Stimulated activated naive B cell treated with anti-CD40 and anti-IgM and Interleukin-4, amounts not matched to agents 10 μg/mL and 1 μg/mL and 100 μg/mL, for 72 hours (primary cell): Measurements from ENCODE around the gene ASZ1.

ENCODE experiments used
- ATAC-seq, 2 donors: fragments of 150-1000 bp; cut with Tn5 transposase; replicated peaks; 2 replicates each; pipeline ENCODE4 v1.10.0; 2021; ENCODE audit warnings: moderate library complexity in 1 of 2
- DNase-seq: peaks from one replicate; pipeline ENCODE4 v3.0.0; 2021
- H3K27ac Mint-ChIP-seq: one replicate; pipeline ENCODE4 v1.8.0; 2022; ENCODE audit warnings: mild to moderate bottlenecking, mixed read lengths
- H3K27me3 Mint-ChIP-seq, 2 donors: one replicate each; pipeline ENCODE4 v1.8.0; 2022; ENCODE audit warnings: mixed read lengths in 2 of 2
- H3K36me3 Mint-ChIP-seq, 2 donors: one replicate each; pipeline ENCODE4 v1.8.0; 2022; ENCODE audit warnings: mixed read lengths in 2 of 2, mild to moderate bottlenecking in 1 of 2
- H3K4me1 Mint-ChIP-seq, 2 donors: one replicate each; pipeline ENCODE4 v1.8.0; 2022; ENCODE audit warnings: mixed read lengths in 2 of 2, mild to moderate bottlenecking in 1 of 2
- H3K4me3 Mint-ChIP-seq, 2 donors: one replicate each; pipeline ENCODE4 v1.8.0; 2022; ENCODE audit warnings: mild to moderate bottlenecking in 2 of 2, mixed read lengths in 2 of 2, moderate library complexity in 1 of 2
- H3K9me3 Mint-ChIP-seq, 2 donors: one replicate each; pipeline ENCODE4 v1.8.0; 2022; ENCODE audit warnings: mixed read lengths in 2 of 2, mild to moderate bottlenecking in 1 of 2

Gene ASZ1

DNA sequence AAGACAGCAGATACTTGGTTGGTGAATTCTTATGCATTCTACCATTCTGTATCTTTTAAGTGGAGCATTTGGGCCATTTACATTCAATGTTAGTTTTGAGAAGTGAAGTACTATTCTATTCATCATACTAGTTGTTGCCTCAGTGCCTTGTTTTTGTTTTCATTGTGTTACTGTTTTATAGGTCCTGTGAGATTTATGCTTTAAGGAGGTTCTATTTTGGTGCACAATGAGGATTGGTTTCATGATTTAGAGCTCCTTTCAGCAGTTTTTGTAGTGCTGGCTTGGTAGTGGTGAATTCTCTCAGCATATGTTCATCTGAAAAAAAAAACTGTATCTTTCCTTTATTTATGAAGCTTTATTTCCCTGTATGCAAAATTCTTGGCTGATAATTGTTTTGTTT lies 81.1 kb downstream of the ASZ1 start:
- no peak for DNase-seq
- no peak for ATAC-seq
- H3K27me3 Mint-ChIP-seq = peaks cover 0 to 5% of the 10 kb centered on the region in 2 donors
- no peaks in the 10 kb centered on the region for H3K4me1 Mint-ChIP-seq
- no peak overlapping the region for H3K27ac Mint-ChIP-seq
- peaks cover 0 to 7% of the 10 kb centered on the region in 2 donors for H3K9me3 Mint-ChIP-seq
- H3K36me3 Mint-ChIP-seq = no peaks in the 10 kb centered on the region
- H3K4me3 Mint-ChIP-seq = no peak overlapping the region

DNA sequence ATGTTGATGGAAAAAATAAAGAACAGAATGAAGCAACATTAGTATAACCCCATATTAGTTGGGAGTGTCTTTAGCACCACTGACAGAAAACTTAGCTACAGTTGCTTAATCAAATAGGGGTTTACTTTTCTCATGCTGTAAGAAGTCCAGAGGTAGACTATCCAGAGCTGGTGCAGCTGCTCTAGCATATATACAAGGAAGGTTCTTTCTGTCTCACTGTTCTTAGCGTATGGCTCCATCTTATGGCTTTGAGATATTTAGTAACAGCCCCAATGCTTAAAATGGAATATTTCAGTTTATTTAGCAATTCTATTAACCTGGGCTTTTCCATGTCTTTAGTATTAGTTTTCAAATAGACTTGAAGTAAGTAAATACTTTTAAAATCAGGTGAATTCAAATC lies 89.3 kb downstream of the ASZ1 start:
- DNase-seq (no peak), ATAC-seq (no peak)
- Mint-ChIP-seq H3K36me3 (no peaks in the 10 kb centered on the region), H3K4me3 (no peak overlapping the region), H3K9me3 (peaks cover 0 to 3% of the 10 kb centered on the region in 2 donors), H3K4me1 (no peaks in the 10 kb centered on the region), H3K27me3 (no peaks in the 10 kb centered on the region), H3K27ac (no peak overlapping the region)

DNA sequence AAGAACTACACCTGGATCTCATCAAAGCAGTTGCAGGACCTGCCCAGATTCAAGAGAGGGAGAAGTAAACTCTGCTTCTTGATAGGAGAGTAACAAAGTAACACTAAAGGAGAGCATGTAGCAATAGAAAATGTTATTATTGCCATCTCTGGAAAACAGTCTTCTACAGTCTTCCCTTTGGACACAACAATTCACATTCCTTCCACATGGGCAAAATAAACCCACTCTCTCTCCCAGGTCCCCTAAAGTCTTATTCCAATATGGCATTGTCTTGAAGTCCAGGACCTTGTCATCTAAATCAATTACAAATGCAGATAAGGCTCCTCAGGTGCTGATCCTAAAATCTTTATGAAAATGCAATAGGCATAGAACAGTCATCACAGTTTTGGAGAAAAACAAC lies 94.1 kb downstream of the ASZ1 start:
- Mint-ChIP-seq H3K9me3 (peaks cover 0 to 4% of the 10 kb centered on the region in 2 donors), H3K27ac (no peak overlapping the region), H3K36me3 (no peaks in the 10 kb centered on the region), H3K27me3 (no peaks in the 10 kb centered on the region), H3K4me1 (no peaks in the 10 kb centered on the region), H3K4me3 (no peak overlapping the region)
- DNase-seq (no peak), ATAC-seq (no peak)

DNA sequence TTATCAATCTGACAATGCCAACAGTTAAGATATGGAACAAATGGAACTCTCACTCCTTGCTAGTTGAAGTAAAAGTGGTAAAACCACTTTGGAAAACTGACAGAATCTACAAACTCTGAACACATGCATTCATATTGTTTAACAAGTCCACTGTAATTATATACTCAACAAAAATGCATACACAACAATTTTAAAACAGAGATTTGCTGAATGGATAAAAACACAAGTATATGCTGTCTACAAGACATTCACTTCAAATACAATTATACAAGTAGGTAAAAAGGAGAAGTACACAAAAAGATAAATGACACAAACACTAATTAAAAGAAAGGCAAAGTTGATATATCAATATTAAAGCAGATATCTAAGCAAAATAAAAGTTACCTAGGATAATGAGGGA lies 95.3 kb downstream of the ASZ1 start:
- no peak for ATAC-seq
- Mint-ChIP-seq H3K36me3 (no peaks in the 10 kb centered on the region), H3K27ac (no peak overlapping the region), H3K27me3 (peaks cover 0 to 4% of the 10 kb centered on the region in 2 donors), H3K4me3 (no peak overlapping the region), H3K4me1 (no peaks in the 10 kb centered on the region), H3K9me3 (peaks cover 0 to 3% of the 10 kb centered on the region in 2 donors)
- no peak for DNase-seq

DNA sequence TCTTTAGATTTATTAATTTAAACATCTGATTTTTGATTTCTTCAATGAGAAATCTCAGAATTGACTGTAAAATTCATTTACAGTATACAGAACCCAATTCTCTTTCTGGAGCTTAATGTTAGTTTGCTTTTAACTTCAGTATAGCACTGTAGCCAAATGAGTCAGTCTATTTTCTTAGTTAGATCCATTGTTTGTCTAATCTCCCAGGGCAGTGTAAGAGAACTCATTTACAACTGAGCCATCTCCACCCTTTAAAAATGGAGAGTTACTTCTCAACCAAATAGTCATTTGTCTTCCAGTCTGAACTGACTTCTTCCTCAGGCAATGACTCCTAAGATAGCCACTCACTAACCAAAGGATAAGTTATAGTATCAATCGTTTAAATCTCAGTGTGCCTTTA lies 101.5 kb downstream of the ASZ1 start:
- peaks cover 50 to 63% of the 10 kb centered on the region in 2 donors for H3K27me3 Mint-ChIP-seq

DNA sequence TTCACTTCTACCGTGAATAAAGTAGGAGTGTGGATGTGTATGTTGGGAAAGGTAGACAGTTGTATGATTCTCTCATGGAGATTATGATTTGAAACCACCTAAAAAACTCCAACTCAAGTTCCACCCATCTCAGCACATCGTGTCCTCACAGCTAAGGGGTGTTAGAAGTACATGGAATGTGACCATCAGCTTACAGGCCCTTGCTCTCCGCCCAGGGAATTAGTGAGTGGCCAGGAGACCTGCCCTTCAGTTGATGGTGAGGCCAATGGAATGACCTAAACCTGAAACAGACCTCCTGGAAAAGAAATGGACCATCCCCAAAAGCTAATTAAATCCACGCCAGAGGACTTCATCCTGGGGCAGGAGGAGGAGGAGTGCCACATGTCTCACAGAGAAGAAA lies 102.3 kb downstream of the ASZ1 start:
- DNase-seq = no peak
- Mint-ChIP-seq H3K9me3 (peaks cover 0 to 2% of the 10 kb centered on the region in 2 donors), H3K4me3 (no peak overlapping the region), H3K27ac (no peak overlapping the region), H3K27me3 (peaks cover 57 to 72% of the 10 kb centered on the region in 2 donors), H3K36me3 (peaks cover 0 to 5% of the 10 kb centered on the region in 2 donors), H3K4me1 (peaks cover 11 to 15% of the 10 kb centered on the region in 2 donors)
- ATAC-seq = no peak

More for the DNA sequence above, 101.5 kb downstream of the ASZ1 start:
- ATAC-seq = no peak
- no peak overlapping the region for H3K27ac Mint-ChIP-seq
- H3K36me3 Mint-ChIP-seq = peaks cover 0 to 5% of the 10 kb centered on the region in 2 donors
- no peak overlapping the region for H3K4me3 Mint-ChIP-seq
- peaks cover 0 to 2% of the 10 kb centered on the region in 2 donors for H3K9me3 Mint-ChIP-seq
- peaks cover 11 to 15% of the 10 kb centered on the region in 2 donors for H3K4me1 Mint-ChIP-seq
- DNase-seq = no peak

DNA sequence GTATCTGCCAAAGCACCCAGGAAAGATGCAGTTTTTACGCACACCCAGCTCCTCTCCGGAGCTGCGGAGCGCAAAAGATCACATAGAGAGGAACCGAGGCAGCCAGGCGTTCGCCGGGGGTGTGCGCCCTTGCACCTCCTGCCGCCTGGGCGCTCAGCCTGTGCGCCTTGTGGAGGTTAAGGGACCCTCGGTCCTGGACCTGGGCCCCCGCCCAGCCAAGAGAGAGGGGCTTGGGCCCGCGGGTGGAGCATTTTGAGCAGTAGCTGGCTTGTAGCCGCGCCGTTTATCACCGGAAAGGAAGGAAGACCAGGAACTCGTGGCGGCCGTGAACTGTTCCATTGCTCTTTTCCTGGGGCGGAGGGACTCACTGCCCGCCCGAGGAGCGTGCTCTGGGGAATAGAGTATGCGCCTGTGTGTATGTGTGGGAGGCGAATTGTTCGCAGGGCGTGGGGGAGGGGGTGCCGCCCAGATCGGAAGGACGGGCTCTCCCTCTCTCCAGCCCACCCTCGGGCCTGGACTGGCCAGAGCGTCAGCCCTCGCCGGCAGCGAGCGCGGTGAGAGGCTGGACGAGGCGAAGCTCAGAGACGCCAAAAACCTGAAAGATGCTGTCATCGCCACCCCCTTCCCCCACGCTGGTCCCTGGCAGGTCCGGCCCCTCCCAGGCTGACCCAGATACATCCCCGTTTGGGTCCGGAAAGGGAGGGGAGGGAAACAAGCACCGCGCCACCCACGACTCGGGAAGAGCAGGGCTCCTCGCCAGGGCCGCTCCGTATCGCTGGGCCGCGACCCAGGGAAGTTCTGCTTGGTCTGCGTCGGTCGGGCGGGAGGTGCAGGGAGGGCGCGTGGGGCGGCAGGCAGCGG lies 103.2 kb downstream of the ASZ1 start:
- Mint-ChIP-seq H3K27ac (no peak overlapping the region), H3K36me3 (peaks cover 0 to 5% of the 10 kb centered on the region in 2 donors), H3K4me1 (peaks cover 11 to 15% of the 10 kb centered on the region in 2 donors), H3K27me3 (peaks cover 60 to 74% of the 10 kb centered on the region in 2 donors), H3K9me3 (peaks cover 0 to 2% of the 10 kb centered on the region in 2 donors), H3K4me3 (peak overlapping the region in 1 of 2 donors; percentile 54)
- DNase-seq = no peak
- ATAC-seq = no peak

DNA sequence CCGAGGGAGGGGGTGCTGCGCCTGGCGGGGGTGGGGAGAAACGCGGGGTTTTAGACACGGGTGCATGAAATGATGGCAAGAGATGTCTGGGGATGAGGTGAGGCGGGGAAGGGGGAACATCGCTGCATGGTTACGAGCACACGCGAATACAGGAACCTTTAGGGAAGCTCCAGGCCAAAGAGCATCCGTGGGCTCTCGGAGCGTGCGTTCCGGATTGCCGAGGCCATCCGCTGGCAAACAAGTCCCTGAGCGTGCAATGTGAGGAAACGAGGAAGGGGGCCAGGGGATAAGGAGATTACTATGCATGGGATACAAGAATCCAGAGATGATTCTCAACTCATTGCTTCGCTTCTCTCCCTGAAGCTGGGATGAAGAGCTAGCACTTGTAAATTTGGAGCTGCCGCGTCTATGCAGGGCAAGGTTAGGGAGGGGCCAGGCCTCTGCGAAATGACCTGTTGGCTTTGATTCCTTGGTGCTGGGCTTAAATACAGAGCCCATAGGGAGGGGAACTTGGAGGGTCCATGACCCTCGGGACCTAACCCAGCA lies 103.9 kb downstream of the ASZ1 start:
- Mint-ChIP-seq H3K9me3 (no peaks in the 10 kb centered on the region), H3K4me3 (no peak overlapping the region), H3K27me3 (peaks cover 60 to 74% of the 10 kb centered on the region in 2 donors), H3K4me1 (peaks cover 11 to 15% of the 10 kb centered on the region in 2 donors), H3K36me3 (peaks cover 0 to 5% of the 10 kb centered on the region in 2 donors), H3K27ac (no peak overlapping the region)
- DNase-seq (no peak), ATAC-seq (no peak)

DNA sequence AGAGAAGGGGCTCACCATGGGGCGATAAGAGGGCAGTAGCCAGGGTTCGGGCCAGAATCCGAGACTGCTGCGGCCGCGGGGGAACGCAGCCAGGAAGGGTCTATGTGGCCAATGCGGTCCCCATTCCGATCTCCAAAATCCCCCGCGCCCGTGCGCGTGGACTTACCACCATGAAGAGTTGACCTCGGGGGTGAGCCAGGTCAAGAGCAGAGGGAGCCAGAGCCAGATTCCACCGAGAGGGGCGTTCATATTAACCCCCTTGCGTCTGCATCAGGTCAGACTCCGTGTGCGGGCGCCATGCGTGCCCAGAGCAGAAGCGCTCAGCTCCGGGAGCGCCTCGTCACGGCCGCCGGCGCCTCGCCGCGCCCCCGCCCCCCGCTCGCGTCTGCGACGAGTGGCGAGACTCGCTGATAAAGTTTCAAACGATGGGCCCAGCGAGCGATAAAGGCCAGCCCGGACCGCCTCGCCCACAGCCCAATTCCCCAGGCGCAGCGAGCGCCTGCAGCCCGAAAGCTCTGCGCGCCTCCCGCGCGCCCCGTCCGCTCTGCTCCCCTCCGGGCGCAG lies 104.5 kb downstream of the ASZ1 start, which contains the start of gene WNT2:
WNT2 (minus strand) TSS at position 318 of the 564 bp plus-strand sequence; CDS start at position 249, 69 bp downstream.
- H3K27ac Mint-ChIP-seq = no peak within 1 kb of the TSS
- DNase-seq (no peak), ATAC-seq (no peak)
- H3K9me3 Mint-ChIP-seq = no peaks in the 10 kb centered on the region
- peaks cover 60 to 79% of the 10 kb centered on the region in 2 donors for H3K27me3 Mint-ChIP-seq
- H3K4me3 Mint-ChIP-seq = peak within 1 kb of the TSS in 1 of 2 donors; percentile 54
- peaks cover 11 to 15% of the 10 kb centered on the region in 2 donors for H3K4me1 Mint-ChIP-seq
- H3K36me3 Mint-ChIP-seq = peaks cover 0 to 5% of the 10 kb centered on the region in 2 donors

DNA sequence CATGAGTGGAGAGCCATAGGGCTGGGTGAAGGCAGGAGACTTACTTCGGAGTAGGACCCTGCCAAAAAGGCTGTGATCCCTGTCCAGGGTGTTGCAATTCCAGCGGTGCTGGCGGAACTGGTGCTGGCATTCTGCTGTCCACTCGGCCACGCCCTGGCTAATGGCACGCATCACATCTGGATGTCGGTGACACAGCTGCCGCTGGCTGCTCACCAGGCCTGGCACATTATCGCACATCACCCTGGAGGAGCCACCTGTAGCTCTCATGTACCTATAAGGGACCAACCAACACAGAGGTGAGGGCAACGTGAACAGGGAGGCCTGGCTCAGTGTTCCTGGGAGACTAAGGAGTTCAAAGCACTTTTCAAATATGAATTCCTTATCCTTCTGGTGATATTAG lies 106.8 kb downstream of the ASZ1 start:
- ATAC-seq (no peak), DNase-seq (no peak)
- H3K27me3 Mint-ChIP-seq = peaks cover 49 to 61% of the 10 kb centered on the region in 2 donors
- H3K4me3 Mint-ChIP-seq = no peak overlapping the region
- no peaks in the 10 kb centered on the region for H3K9me3 Mint-ChIP-seq
- H3K36me3 Mint-ChIP-seq = peaks cover 0 to 5% of the 10 kb centered on the region in 2 donors
- peaks cover 11 to 15% of the 10 kb centered on the region in 2 donors for H3K4me1 Mint-ChIP-seq
- no peak overlapping the region for H3K27ac Mint-ChIP-seq

DNA sequence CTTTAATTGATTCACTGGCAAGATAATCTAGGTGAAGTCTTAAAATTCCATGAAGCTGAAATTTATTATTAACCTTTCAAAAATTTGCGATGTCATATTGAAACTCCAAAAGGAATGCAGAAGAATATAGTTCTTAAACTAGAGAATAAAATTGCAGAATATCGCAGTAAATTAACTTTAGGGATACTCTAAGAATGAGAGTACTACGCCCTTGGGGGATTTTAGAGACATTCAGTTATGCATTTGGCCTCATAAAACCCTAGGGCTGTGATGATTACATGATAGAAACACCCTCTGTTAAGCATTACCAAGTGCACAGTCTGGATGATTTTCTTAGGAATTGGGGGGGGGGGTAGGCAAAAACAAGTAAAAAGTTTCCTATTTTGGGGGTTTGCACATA lies 108.1 kb downstream of the ASZ1 start:
- peaks cover 11 to 15% of the 10 kb centered on the region in 2 donors for H3K4me1 Mint-ChIP-seq
- ATAC-seq = no peak
- peaks cover 38 to 47% of the 10 kb centered on the region in 2 donors for H3K27me3 Mint-ChIP-seq
- no peak for DNase-seq
- H3K36me3 Mint-ChIP-seq = peaks cover 0 to 5% of the 10 kb centered on the region in 2 donors
- no peaks in the 10 kb centered on the region for H3K9me3 Mint-ChIP-seq
- no peak overlapping the region for H3K27ac Mint-ChIP-seq
- no peak overlapping the region for H3K4me3 Mint-ChIP-seq

DNA sequence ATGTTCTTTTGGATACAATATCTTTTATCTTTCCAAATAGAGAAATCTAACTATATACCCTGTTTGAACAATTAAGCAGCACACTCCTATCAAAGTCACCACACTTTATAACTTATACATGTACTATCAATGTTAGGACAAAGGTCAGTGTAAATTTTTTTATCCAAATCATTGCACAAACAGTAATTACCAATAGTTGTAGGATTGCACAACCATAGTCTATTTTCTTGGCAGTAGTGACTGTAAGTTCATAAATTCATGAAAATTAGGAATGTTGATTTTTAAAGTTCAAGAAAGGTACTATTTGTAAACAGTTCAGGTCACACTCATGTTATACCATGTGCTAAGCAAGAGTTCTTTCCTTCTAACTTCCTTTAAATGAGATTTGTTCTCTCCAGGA lies 113.7 kb downstream of the ASZ1 start:
- Mint-ChIP-seq H3K27ac (no peak overlapping the region), H3K4me1 (no peaks in the 10 kb centered on the region), H3K36me3 (no peaks in the 10 kb centered on the region), H3K4me3 (no peak overlapping the region), H3K27me3 (peaks cover 0 to 11% of the 10 kb centered on the region in 2 donors), H3K9me3 (no peaks in the 10 kb centered on the region)
- no peak for DNase-seq
- ATAC-seq = no peak
